HG03558 (cell line): Measurements from ENCODE around the gene UBTD1.
"Not testable (repeated sequence)": the region's sequence is repeated elsewhere in the genome, so short reads cannot be mapped to it uniquely, and the experiment has no call there.

Source experiments
- ATAC-seq: cut with Tn5 transposase; IDR thresholded peaks from one replicate; pipeline ENCODE4 v1.9.1; 2021; ENCODE audit warnings: moderate number of reproducible peaks; ENCODE audit not compliant: unreplicated experiment; ENCODE audit errors: extremely low read depth

The UBTD1 gene

GRCh38 chr10:97554336-97554735 lies 55.6 kb downstream of the UBTD1 start:
- ATAC-seq, result not testable (repeated sequence)

GRCh38 chr10:97555541-97555940 lies 56.8 kb downstream of the UBTD1 start:
- not testable (repeated sequence) for ATAC-seq

GRCh38 chr10:97560731-97561381 lies 62.1 kb downstream of the UBTD1 start:
- not testable (repeated sequence) for ATAC-seq

- ATAC-seq, result not testable (repeated sequence)
Measured at GRCh38 chr10:97561386-97562077, 62.8 kb downstream of the UBTD1 start.

- not testable (repeated sequence) for ATAC-seq
Measured at GRCh38 chr10:97562329-97562728, 63.6 kb downstream of the UBTD1 start.

- no peak for ATAC-seq
Measured at GRCh38 chr10:97563337-97563736, 64.6 kb downstream of the UBTD1 start.

- ATAC-seq, result no peak
Measured at GRCh38 chr10:97564776-97565175, 66.1 kb downstream of the UBTD1 start.

GRCh38 chr10:97566336-97566996 lies 67.7 kb downstream of the UBTD1 start:
- no peak for ATAC-seq

GRCh38 chr10:97567891-97568290 lies 69.2 kb downstream of the UBTD1 start:
- no peak for ATAC-seq

GRCh38 chr10:97570146-97570788 lies 71.5 kb downstream of the UBTD1 start:
- no peak for ATAC-seq

GRCh38 chr10:97570789-97571471 lies 72.2 kb downstream of the UBTD1 start:
- no peak for ATAC-seq

- ATAC-seq, result no peak
Measured at GRCh38 chr10:97571622-97572021, 72.9 kb downstream of the UBTD1 start.

- no peak for ATAC-seq
Measured at GRCh38 chr10:97572214-97572989, 73.7 kb downstream of the UBTD1 start, which contains the start of gene ANKRD2. Gene ANKRD2 (plus strand): TSS chr10:97572779. CDS start chr10:97572789, 10 bp downstream.

- ATAC-seq, result no peak
Measured at GRCh38 chr10:97573021-97573420, 74.3 kb downstream of the UBTD1 start.

GRCh38 chr10:97573672-97574071 lies 74.9 kb downstream of the UBTD1 start:
- ATAC-seq, result no peak

- ATAC-seq, result no peak
Measured at GRCh38 chr10:97574374-97575126, 75.8 kb downstream of the UBTD1 start.

- ATAC-seq, result no peak
Measured at GRCh38 chr10:97575127-97575668, 76.5 kb downstream of the UBTD1 start.

- not testable (repeated sequence) for ATAC-seq
Measured at GRCh38 chr10:97576487-97576886, 77.8 kb downstream of the UBTD1 start.
